ENCODE results near the gene RARS2.

- no peak for TF ChIP-seq CTCF (IDR thresholded peaks at IDR 0.05)
- TF ChIP-seq POLR2AphosphoS5 (IDR thresholded peaks at IDR 0.05): no peak
Measured at GRCh38 chr6:87529221-87529620, 60.6 kb downstream of the RARS2 start.

Measured in upper lobe of left lung (tissue), 4 donors.